PC-3 (cell line): ENCODE results near the gene ALKBH5.

ENCODE experiments used
- EZH2 ChIP-seq: fragments of 300-600 bp; sonication (generic); IDR thresholded peaks from one replicate; pipeline ENCODE4 v1.6.1; 2017; ENCODE audit warnings: antibody characterized with exemption, mild to moderate bottlenecking, low read length; ENCODE audit not compliant: unreplicated experiment
- EZH2phosphoT487 ChIP-seq: fragments of 300-600 bp; sonication (generic); IDR thresholded peaks from 2 replicates; pipeline ENCODE4 v1.6.1; 2018; ENCODE audit warnings: mild to moderate bottlenecking, antibody characterized with exemption, low read length, borderline replicate concordance
- TF ChIP-seq, protein P1 (sequence below): fragments of 300-600 bp; sonication (generic); conservative IDR thresholded peaks from 2 replicates; pipeline ENCODE4 v1.5.1; 2017; ENCODE audit warnings: antibody characterized with exemption, low read depth, mild to moderate bottlenecking, low read length

DNA sequence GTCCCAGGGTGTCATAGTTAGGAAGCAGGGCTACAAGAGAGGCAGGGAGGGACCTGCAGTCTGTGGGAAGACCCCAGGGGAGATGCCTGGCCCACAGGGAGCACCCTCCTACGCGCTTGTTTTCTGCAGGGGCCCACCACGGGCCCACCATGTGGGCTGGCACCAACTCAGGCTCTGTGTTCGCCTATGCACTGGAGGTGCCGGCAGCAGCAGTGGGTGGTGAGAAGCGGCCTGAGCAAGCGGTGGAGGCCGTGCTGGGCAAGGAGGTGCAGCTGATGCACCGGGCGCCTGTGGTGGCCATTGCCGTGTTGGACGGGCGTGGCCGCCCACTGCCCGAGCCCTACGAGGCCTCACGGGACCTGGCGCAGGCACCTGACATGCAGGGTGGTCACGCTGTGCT, 56.8 kb downstream of the ALKBH5 start:
- TF ChIP-seq, protein P1, sequence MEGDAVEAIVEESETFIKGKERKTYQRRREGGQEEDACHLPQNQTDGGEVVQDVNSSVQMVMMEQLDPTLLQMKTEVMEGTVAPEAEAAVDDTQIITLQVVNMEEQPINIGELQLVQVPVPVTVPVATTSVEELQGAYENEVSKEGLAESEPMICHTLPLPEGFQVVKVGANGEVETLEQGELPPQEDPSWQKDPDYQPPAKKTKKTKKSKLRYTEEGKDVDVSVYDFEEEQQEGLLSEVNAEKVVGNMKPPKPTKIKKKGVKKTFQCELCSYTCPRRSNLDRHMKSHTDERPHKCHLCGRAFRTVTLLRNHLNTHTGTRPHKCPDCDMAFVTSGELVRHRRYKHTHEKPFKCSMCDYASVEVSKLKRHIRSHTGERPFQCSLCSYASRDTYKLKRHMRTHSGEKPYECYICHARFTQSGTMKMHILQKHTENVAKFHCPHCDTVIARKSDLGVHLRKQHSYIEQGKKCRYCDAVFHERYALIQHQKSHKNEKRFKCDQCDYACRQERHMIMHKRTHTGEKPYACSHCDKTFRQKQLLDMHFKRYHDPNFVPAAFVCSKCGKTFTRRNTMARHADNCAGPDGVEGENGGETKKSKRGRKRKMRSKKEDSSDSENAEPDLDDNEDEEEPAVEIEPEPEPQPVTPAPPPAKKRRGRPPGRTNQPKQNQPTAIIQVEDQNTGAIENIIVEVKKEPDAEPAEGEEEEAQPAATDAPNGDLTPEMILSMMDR = no peak
- TF ChIP-seq EZH2 = no peak
- TF ChIP-seq EZH2phosphoT487 = no peak
